ENCODE data around the gene TOR4A.
A peak's percentile ranks its signal among the peaks of the same experiment; 100 is the strongest.

TOR4A gene

DNA sequence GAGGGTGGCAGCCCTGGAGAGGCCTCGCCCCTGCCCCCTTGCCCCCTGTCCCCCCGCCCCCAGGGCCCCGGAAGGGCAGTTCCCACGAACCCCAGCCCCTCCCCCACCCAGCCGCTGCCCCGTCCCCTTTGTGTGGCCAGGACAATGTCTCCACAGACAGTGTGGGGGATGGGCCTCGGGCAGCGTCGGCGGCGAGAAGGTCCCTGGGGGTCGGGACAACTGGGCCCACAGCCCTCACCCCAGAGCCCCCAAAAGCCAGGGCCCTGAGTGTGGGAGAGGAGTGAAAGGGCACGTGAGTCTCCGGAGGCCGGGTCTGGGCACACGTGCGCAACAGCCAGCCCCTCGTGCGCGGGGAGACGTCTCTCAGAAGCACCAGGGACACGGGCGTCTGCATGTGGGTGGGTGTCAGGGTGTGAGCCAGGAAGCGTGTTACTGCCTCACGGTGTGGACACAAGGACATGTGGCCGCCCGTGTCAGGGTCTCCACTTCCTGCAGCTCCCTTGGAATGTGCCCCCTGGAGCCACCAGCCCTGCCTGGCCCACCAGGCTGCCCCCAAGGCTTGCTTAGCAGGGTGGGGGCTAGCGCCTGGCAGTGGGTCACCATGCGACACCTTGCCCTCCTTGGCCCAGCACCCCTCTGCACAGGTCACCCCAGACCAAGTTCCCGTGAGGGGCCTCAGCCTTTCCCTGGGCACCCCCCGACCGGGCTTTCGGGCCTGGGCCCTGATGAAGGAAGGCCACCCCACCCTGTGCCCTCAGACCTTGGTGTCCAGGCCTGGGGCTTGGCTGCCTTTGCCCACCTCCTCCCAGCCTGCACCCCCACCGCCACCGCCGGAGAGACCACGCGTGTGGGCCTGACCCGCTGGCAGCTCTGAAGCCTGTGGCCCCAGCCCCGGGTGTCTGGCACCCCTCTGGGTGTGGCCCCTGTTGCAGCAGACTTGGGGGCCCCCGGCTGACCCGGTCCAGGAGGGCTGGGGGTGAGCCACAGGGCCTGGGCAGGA is 37.3 kb downstream of the TOR4A start:
- DNase-seq, result no peak
- H3K9me3 Mint-ChIP-seq, result no peaks in the 10 kb centered on the region
- peaks cover 2% of the 10 kb centered on the region for H3K27me3 Mint-ChIP-seq
- no peak for ATAC-seq
- H3K36me3 Mint-ChIP-seq (ENCODE audit: low read depth), result no peaks in the 10 kb centered on the region
- no peak overlapping the region for H3K4me3 Mint-ChIP-seq
- H3K4me1 Mint-ChIP-seq, result no peaks in the 10 kb centered on the region
- no peak overlapping the region for H3K27ac Mint-ChIP-seq

DNA sequence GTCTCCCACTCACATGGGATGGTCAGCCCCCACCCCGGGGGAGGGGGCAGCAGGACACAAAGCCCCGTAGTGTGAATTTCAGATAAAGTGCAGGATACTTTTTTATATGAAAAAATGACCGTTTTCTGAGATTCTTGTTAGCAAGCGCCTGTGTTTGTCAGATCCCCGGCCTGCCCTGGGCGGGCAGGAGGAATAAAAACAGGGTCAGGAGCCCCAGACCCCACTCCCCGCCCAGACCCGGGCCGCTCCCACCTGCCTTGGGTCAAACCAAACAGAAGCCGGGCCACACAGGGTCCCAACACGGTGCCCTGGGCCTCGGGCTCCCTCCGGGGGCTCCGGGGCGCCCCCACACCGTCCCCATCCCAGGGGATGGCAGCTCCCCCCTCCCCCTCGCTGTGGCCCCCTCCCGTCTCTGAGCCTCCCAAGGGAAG is 38.1 kb downstream of the TOR4A start:
- Mint-ChIP-seq H3K4me3 (no peak overlapping the region), H3K9me3 (no peaks in the 10 kb centered on the region), H3K27me3 (peaks cover 2% of the 10 kb centered on the region), H3K27ac (no peak overlapping the region), H3K4me1 (peaks cover 2% of the 10 kb centered on the region), H3K36me3 (ENCODE audit: low read depth) (no peaks in the 10 kb centered on the region)
- ATAC-seq, result no peak
- DNase-seq, result no peak

DNA sequence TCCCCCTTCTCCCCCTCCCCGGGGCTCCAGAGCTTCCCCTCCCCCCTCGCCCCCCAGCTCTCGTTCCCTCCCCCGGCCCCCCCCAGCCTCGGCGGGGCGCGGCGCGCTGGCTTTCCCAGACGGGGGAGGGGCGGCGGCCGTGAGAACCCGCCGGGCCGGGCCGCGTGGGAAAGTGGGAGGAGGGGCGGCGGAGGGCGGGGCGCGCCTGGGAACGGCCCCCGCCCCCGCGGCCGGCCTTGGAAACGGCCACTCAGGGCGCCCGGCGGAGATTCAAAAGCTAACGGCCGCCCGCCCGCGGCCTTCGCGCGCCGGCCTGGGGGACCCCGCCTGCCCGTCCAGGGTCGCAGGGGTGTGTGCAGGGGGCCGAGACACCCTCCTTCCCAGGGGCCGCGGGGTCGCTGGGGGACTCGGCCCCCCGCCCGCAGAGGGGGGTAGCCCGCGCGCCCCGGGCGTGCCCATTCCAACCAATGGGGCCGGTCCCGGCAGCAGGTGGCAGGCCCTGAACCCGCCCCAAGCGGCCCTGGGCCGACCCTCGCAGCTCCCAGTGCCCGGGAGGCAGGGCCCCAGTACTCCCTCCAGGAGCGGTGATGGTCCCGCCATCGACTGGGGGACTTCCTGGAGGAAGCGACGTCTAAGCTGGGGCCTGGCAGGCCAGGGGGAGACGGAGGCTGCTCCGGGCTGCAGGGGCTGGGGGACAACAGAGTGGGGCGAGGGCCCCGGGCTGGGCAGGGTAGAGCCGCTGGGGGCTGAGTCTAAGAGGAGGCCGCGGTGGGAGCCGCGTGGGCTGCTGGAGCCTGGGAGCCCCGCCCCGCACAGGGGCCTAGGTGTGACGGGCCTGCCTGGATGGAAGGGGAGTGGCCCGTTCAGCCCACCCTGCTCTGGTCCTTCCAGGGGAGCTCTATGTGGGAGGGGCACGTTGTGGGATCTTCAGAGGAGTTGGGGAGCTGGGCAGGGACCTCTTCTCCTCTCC is 38.8 kb downstream of the TOR4A start:
- no peak for DNase-seq
- Mint-ChIP-seq H3K4me1 (peaks cover 4% of the 10 kb centered on the region), H3K27ac (no peak overlapping the region), H3K27me3 (peaks cover 2% of the 10 kb centered on the region), H3K36me3 (ENCODE audit: low read depth) (no peaks in the 10 kb centered on the region), H3K9me3 (no peaks in the 10 kb centered on the region), H3K4me3 (no peak overlapping the region)
- ATAC-seq, result peak; percentile 33

DNA sequence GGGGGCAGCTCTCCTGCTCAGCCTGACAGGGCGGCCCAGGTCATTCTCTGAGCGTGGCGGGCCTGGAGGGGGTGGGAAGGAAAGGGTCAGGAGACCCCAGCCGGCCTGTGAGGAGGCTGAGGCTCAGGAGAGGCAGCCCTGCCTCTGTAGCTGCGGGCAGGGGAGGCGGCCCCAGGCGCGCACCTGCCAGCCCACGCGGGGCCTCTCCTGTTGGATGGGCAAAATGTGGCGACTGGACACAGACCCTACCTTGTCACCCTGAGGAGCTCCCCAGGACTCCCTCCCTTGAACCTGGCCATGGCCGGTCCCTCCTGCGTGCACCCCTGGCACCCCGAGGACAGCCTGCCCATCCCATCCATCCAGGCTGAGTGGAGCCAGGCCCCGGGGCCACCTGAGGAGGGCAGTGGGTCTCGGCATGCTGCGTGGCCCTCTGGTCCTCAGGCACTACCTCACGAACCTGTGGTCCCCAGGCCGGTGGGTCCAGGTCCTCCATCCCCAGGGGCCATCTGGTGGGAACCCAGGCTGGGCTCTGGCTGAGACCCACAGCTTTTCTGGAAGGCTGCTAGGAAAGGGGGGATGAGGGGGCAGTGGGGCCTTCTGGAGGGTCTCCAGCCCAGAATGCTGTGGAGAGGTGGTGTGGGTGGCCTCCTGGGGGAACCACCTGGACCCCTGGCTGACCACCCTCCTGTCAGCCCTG is 39.6 kb downstream of the TOR4A start:
- peaks cover 2% of the 10 kb centered on the region for H3K27me3 Mint-ChIP-seq
- ATAC-seq, result no peak
- no peaks in the 10 kb centered on the region for H3K9me3 Mint-ChIP-seq
- H3K4me1 Mint-ChIP-seq, result peaks cover 4% of the 10 kb centered on the region
- no peak for DNase-seq
- no peak overlapping the region for H3K4me3 Mint-ChIP-seq
- no peak overlapping the region for H3K27ac Mint-ChIP-seq
- H3K36me3 Mint-ChIP-seq (ENCODE audit: low read depth), result no peaks in the 10 kb centered on the region

DNA sequence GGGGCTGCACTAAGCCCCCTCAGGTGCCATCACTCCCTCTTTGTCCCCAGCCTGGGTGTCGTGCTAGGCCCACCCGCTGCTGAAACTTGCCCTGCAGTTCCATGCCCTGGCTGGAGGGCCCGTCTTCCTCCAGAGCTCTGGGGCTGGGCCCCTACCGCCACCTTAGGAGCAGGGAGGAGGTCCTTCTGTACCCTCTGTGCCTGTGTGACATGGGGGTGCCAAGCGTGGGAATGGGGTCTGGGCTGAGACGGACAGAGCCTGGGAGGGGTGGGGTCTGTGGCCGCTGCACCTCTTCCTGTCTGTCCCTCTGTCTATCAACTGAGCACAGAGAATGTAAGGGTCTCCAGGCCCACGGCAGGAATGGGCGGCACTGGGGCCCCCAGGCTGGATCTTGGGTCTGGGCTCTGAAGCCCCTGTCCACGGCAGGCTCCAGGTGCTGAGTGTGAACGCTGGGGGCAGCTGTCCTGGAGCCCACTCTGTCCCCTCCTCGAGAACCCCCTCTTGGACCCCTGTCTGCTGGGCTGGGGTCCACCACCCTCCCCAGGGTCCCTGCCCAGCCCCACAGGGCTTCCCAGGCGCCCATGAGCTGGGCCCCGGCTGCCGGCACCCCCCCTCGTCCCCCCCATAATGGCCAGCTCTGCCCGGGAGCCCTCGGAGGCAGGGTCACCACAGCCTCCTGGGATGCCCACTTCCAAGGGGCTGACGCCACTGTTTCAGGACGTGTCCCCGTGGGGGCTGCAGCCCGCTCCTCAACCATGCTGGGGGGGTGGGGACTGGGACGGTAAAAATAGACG is 40.4 kb downstream of the TOR4A start:
- Mint-ChIP-seq H3K27ac (no peak overlapping the region), H3K4me3 (no peak overlapping the region), H3K36me3 (ENCODE audit: low read depth) (no peaks in the 10 kb centered on the region), H3K9me3 (no peaks in the 10 kb centered on the region), H3K4me1 (peaks cover 4% of the 10 kb centered on the region), H3K27me3 (peaks cover 2% of the 10 kb centered on the region)
- no peak for DNase-seq
- no peak for ATAC-seq

DNA sequence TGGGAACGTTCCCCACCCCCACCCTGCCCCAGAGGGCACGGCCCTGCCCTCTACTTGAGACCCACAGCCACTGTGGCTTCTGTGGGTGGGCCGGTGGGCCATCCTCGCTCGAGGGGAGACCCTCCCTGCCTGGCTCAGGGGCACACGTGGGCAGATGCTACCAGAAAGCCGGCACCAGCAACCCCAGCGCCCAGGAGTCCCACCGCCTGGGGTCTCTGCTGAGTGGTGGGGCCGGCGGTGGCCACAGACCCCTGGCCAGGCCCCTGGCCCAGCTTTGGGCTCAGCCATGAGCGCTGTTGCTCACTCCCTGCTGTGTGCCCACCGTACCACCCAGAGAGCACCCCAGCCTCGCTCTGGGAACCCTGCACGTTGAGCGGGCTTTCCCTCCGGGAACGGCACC is 41.1 kb downstream of the TOR4A start:
- no peak for DNase-seq

DNA sequence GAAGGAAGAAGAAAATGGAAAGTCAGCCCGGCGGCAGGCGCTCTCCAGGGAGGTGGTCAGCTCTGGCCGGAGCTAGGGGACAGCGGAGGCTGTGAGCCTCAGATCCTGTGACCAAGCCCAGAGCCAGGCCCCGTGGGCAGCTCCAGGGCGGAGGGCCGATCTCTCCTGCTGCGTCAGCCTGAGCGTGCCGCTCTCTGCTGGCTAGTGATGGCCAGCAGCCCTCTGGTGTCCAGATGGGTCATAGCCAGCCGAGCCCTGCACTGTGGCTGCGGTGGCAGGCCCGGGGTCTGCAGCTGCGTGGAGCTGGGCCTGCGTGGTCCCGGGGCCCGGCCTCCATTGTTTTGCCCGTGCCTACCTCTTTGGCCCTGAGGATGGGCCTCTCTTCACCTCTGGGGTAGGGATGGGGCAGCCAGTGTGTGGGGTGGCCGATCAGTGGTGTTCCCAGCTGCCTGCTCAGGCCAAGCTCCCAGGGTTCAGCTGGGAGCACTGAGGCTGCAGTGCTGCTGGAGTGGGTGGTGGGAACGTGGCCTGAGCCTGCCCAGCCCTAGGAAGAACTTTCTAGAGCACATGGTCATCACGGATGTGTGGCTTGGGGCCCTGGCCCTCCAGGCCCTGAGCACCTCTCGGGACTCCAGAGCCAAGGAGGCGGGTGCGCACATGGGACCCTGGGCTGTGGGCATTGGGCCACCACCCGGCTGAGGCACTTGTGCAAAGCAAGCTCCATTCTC is 41.6 kb downstream of the TOR4A start:
- no peak for DNase-seq
- Mint-ChIP-seq H3K9me3 (no peaks in the 10 kb centered on the region), H3K27me3 (peaks cover 2% of the 10 kb centered on the region), H3K27ac (no peak overlapping the region), H3K4me3 (no peak overlapping the region), H3K36me3 (ENCODE audit: low read depth) (no peaks in the 10 kb centered on the region), H3K4me1 (peaks cover 4% of the 10 kb centered on the region)
- ATAC-seq, result no peak

More for the DNA sequence above, 41.1 kb downstream of the TOR4A start:
- Mint-ChIP-seq H3K27me3 (peaks cover 2% of the 10 kb centered on the region), H3K36me3 (ENCODE audit: low read depth) (no peaks in the 10 kb centered on the region), H3K4me3 (no peak overlapping the region), H3K27ac (no peak overlapping the region), H3K9me3 (no peaks in the 10 kb centered on the region), H3K4me1 (peaks cover 4% of the 10 kb centered on the region)
- no peak for ATAC-seq

DNA sequence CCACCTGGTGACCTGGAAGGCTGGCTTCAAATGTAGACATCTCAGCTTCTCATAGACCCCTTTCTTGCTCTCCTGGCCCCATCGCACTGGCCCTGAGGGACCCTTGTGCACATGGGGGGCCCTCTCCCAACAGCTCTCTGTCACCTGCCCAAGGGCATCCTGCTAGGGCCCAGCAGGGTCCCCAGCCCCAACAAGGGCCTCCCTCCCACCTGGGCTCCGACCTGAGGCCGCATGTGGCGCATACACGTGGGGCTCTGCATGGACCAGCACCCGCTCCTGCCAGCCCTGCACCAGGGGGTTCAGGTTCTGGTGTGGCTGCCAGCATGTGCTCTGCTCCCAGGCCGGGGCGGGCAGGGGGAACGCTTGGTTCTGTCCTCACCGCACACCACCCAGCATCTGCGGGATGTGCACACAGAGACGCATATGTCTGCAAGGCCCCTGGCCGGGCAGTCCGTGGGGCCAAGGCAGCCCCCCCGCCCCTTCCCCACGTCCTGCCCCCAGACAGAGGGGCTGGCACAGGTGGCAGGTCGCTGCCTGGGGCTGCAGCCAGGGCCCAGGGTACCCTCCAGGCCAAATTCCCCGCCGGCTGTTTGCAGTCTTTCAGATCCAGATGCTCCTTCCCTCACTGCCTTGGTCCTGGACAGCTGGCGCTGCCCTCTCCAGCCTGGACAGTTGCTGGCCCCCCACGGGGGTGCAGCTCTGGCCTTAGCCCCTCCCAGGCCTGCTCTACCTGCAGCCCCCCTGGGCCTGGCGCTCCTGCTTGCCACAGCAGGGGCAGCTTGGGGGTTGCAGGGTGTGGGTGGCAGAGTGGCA is 42.4 kb downstream of the TOR4A start:
- Mint-ChIP-seq H3K9me3 (no peaks in the 10 kb centered on the region), H3K27ac (no peak overlapping the region), H3K27me3 (peaks cover 2% of the 10 kb centered on the region), H3K4me1 (peaks cover 4% of the 10 kb centered on the region), H3K36me3 (ENCODE audit: low read depth) (no peaks in the 10 kb centered on the region), H3K4me3 (no peak overlapping the region)
- DNase-seq (no peak), ATAC-seq (no peak)

DNA sequence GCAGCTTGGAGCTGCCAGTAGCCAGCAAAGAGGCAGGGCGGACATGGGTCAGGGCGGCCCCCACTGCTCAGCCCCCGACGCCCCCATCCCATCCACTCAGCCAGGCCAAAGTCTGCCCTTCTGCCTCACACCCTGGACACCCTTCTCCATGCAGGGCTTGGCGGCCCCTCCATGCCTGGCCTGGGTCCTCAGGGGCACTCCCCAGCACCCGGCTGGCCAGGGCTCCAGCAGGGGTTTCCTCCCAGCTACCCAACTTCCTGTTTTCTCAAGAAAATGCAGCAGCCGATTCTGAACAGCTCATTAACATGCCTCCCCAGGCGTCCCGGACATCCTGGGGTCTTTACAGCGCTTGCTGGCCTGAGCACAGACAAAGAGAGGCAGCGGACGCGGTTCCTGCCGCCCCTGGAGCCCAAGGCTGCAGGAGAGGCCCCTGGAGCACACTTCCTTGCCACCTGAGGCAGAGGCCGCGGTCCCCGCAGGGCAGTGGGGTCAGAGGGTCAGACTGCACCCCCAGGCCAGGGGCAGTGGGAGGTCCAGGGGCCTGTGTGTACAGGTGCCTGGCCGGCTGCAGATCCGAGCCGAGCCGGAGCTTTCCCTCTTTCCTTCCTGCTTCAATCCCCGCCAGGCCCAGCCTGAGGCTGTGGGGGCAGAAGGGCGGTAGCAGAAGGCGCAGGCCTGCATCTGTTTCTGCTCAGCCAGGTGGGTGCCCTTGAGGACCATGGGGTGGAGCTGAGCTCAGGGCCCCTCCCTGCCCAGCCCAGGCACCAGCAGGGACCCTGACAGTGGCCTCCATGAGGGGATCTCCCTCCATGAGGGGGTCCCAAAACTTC is 43.2 kb downstream of the TOR4A start:
- H3K4me1 Mint-ChIP-seq, result peaks cover 6% of the 10 kb centered on the region
- no peak for ATAC-seq
- H3K36me3 Mint-ChIP-seq (ENCODE audit: low read depth), result no peaks in the 10 kb centered on the region
- no peak overlapping the region for H3K27ac Mint-ChIP-seq
- no peak for DNase-seq
- peaks cover 2% of the 10 kb centered on the region for H3K27me3 Mint-ChIP-seq
- H3K4me3 Mint-ChIP-seq, result no peak overlapping the region
- no peaks in the 10 kb centered on the region for H3K9me3 Mint-ChIP-seq

DNA sequence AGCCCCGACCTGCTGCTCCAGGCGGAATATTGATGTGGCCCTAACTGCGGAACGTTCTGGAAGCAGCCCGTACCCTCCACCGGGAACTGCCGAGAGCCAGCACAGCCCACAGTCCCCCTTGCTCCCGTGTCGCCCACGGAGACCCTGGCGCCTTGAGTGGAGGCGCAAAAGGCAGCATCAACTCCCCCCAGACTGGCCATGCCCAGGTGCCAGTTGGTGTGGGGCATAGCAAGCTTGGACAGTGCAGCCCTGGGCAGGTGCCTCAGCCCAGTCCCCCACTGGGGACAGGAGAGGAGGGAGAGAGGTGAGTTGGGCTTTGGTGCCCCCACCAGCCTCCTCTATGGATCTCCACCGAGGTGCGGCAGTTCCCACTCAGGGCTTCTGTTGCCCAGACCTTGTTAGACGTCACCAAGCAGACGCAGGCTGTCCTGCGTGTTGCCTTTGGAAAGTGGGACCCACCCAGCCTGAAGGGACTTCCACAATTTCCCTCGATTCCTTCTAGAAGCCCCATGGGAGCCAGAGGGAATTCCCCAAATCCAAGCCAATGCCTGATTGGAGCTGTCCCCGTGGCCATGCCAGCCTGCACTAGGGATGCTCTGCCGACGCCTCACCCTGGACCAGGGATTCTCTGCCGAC is 44.3 kb downstream of the TOR4A start:
- no peak for DNase-seq
- H3K27ac Mint-ChIP-seq, result no peak overlapping the region

DNA sequence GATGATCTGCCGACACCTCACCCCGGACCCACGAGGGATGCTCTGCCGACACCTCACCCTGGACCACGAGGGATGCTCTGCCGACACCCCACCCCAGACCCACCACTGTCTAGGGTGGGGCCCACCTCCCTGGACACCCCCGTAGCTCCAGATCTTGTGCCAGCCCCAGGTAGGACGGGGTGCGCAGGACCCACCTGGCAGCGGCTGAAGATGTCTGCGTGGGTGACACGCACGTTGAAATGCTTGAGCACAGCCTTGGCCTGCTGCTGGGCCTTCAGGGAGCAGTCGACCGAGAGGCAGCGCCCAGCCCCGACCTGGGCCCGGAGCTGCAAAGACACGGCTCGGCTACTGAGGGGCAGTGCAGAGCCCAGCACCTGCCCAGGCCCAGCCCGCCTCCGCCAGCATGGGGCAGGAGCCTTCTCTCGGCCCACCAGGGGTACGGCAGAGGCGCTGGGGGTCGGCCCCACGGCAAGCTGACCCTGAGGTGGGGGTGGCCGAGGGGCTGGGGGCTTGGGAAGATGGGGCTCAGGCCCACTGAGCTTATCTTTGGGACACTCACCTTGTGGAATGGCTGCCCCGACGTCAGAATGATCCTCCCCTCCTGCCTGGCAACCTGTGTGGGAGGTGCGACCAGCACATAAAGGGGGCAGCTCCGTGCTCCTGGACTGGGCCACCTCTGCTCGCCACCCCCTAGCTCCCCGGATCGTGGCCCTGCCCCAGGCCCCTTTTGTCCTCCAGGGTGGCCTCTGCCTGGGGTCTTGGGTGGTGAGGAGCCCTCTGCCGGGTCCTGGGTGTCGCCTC is 46.2 kb downstream of the TOR4A start:
- peaks cover 9% of the 10 kb centered on the region for H3K27me3 Mint-ChIP-seq
- no peaks in the 10 kb centered on the region for H3K36me3 Mint-ChIP-seq (ENCODE audit: low read depth)
- H3K4me3 Mint-ChIP-seq, result no peak overlapping the region
- H3K9me3 Mint-ChIP-seq, result peaks cover 6% of the 10 kb centered on the region
- ATAC-seq (no peak), DNase-seq (no peak)
- H3K4me1 Mint-ChIP-seq, result peaks cover 18% of the 10 kb centered on the region
- no peak overlapping the region for H3K27ac Mint-ChIP-seq

More for the DNA sequence above, 44.3 kb downstream of the TOR4A start:
- peaks cover 16% of the 10 kb centered on the region for H3K4me1 Mint-ChIP-seq
- ATAC-seq, result no peak
- H3K4me3 Mint-ChIP-seq, result no peak overlapping the region
- H3K9me3 Mint-ChIP-seq, result no peaks in the 10 kb centered on the region
- peaks cover 4% of the 10 kb centered on the region for H3K27me3 Mint-ChIP-seq
- no peaks in the 10 kb centered on the region for H3K36me3 Mint-ChIP-seq (ENCODE audit: low read depth)

Measured in activated naive CD8-positive, alpha-beta T cell treated with anti-CD3 and anti-CD28 coated beads, Interleukin-2, amount 50 U/mL, for 24 hours (primary cell).